ENCODE data around the gene NAA20. TPM values are rescaled to one million over a fixed set of nuclear protein-coding genes. Genes with fewer than 3 reads are reported as not detected.

NAA20 gene
- total and polyA plus RNA-seq, 2 of the 4 experiments (the other 2 are of a cell fraction), result 35.7 to 58.8 TPM

DNA sequence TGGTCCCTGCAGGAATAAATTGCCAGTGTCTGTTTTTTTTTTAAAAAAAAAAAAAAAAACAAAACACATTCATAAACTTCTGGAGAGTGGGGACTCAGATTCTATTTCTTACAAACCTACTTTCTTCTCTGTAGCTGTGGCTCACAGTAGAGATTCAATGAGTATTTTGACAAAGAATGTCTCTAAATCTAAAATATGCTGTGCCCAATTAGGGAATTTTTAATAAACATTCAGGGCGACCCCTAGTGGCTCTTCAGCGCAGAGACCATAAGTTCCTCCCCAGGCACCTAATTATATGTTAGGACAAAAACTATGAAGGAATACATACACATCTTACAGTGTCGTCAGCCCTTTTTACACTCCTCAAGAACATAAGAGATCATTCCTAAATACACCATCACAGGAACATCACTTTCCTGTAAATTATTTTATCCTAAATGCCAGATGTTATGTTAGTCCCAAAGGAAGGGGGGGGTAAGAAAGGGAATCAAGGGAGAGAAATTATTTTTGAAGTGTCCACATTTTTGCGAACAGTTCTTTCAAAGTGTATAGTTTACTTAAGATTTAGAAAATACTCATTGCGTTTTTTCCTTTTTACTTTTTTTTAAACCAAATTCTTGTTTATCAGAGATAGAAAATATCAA lies 21.8 kb upstream of the NAA20 start:
- no peak overlapping the region for H3K18ac ChIP-seq (ENCODE audit: low read depth, low read length)
- POLR2A ChIA-PET (ENCODE audit: unreplicated experiment), result no interaction called here

More for the DNA sequence above, 21.8 kb upstream of the NAA20 start:
- in situ Hi-C loops (cut with MboI; ENCODE audit: low sequenced_read_pairs), result loop anchor here (5.0 kb wide), 1 partner anchor 303 kb away; no protein-coding TSS in a partner anchor
- Histone ChIP-seq H3K4ac (ENCODE audit: low read depth, low read length) (peak overlapping the region; percentile 93), H3K4me2 (ENCODE audit: low read depth, low read length) (no peak overlapping the region), H2AK5ac (ENCODE audit: low read depth, low read length) (no peak overlapping the region), H2BK120ac (ENCODE audit: low read depth, low read length) (peak overlapping the region; percentile 94; the same call in 1 of the 2 replicates), H2BK5ac (ENCODE audit: low read depth, low read length, poor library complexity, severe bottlenecking) (peak overlapping the region; percentile 99), H4K8ac (ENCODE audit: low read depth in 2 of 2, low read length in 2 of 2) (no peak overlapping the region), H3K23ac (ENCODE audit: low read depth, low read length) (no peak overlapping the region), H4K91ac (ENCODE audit: insufficient read depth, low read depth, low read length) (no peak overlapping the region; the same call in 1 of the 2 replicates), H2BK20ac (ENCODE audit: low read depth, low read length) (no peak overlapping the region), H4K20me1 (ENCODE audit: insufficient read depth, low read length) (peaks cover 51% of the 10 kb centered on the region), H2AFZ (replicated peaks; ENCODE audit: low read length, poor library complexity) (no peak overlapping the region), H3K4me3 (ENCODE audit: insufficient read depth, low read depth, low read length) (no peak overlapping the region), H3K79me1 (ENCODE audit: low read depth in 1 of 2, low read length in 2 of 2) (peaks cover 39 to 68% of the 10 kb centered on the region in 2 experiments), H4K5ac (ENCODE audit: low read depth, low read length) (no peak overlapping the region), H3K9ac (ENCODE audit: low read depth, low read length) (no peak overlapping the region), H3K36me3 (ENCODE audit: control insufficient read depth, insufficient read depth, low read length) (peaks cover 45% of the 10 kb centered on the region), H2AK9ac (replicated peaks; ENCODE audit: low read depth, low read length, poor library complexity) (no peak overlapping the region), H2BK15ac (ENCODE audit: low read depth, low read length) (no peak overlapping the region; the same call in 2 of the 3 replicates), H3K9me3 (ENCODE audit: control insufficient read depth, insufficient read depth, low read length) (no peaks in the 10 kb centered on the region), H3K14ac (replicated peaks; ENCODE audit: low read depth, low read length) (no peak overlapping the region), H3K56ac (ENCODE audit: extremely low read depth, insufficient read depth, low read length) (no peak overlapping the region), H3K4me1 (ENCODE audit: control insufficient read depth, insufficient read depth, low read length) (peaks cover 28% of the 10 kb centered on the region), H3K9me1 (ENCODE audit: insufficient read depth, low read length) (peaks cover 9% of the 10 kb centered on the region; the same call in 1 of the 2 replicates), H3K27me3 (ENCODE audit: control insufficient read depth, insufficient read depth, low read length) (no peaks in the 10 kb centered on the region), H3K27ac (ENCODE audit: insufficient read depth, low read length) (peak overlapping the region; percentile 79; the same call in 1 of the 2 replicates)
- no TSS peak for BruUV-seq (replicated peaks)
- ATAC-seq (ENCODE audit: low read depth), result peak; percentile 21
- intact Hi-C loops (cut with micrococcal nuclease), result loop anchor here (1.0 kb wide), 2 partner anchors 92 to 303 kb away; no protein-coding TSS in a partner anchor
- TF ChIP-seq, protein P1, sequence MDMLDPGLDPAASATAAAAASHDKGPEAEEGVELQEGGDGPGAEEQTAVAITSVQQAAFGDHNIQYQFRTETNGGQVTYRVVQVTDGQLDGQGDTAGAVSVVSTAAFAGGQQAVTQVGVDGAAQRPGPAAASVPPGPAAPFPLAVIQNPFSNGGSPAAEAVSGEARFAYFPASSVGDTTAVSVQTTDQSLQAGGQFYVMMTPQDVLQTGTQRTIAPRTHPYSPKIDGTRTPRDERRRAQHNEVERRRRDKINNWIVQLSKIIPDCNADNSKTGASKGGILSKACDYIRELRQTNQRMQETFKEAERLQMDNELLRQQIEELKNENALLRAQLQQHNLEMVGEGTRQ (IDR thresholded peaks at IDR 0.05; ENCODE audit: low read depth, low read length), result no peak
- TF ChIP-seq, protein P2, sequence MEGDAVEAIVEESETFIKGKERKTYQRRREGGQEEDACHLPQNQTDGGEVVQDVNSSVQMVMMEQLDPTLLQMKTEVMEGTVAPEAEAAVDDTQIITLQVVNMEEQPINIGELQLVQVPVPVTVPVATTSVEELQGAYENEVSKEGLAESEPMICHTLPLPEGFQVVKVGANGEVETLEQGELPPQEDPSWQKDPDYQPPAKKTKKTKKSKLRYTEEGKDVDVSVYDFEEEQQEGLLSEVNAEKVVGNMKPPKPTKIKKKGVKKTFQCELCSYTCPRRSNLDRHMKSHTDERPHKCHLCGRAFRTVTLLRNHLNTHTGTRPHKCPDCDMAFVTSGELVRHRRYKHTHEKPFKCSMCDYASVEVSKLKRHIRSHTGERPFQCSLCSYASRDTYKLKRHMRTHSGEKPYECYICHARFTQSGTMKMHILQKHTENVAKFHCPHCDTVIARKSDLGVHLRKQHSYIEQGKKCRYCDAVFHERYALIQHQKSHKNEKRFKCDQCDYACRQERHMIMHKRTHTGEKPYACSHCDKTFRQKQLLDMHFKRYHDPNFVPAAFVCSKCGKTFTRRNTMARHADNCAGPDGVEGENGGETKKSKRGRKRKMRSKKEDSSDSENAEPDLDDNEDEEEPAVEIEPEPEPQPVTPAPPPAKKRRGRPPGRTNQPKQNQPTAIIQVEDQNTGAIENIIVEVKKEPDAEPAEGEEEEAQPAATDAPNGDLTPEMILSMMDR (conservative IDR thresholded peaks at IDR 0.05; ENCODE audit: low read depth, low read length), result peak; percentile 81
- TF ChIP-seq SMC3 (IDR thresholded peaks at IDR 0.05; ENCODE audit: low read depth, low read length), result peak; percentile 74
- peak; percentile 70 for TF ChIP-seq RAD21 (IDR thresholded peaks at IDR 0.05; ENCODE audit: low read length)
- DNase-seq, result peak; percentile 64
- dilution Hi-C loops (cut with HindIII; ENCODE audit: low sequenced_read_pairs, unreplicated experiment), result no loop called here
- no CpG with 5 or more reads among the region's 5 CpGs for WGBS, 2 experiments (ENCODE audit: extremely low coverage in 2 of 2, insufficient read length in 1 of 2)
- CTCF ChIA-PET, result interaction anchor here (0.9 kb wide), 1 partner anchor 110 kb away, joined by 4 read pairs; no protein-coding TSS in a partner anchor
